NCI-H345 treated with DMSO at 0.1 percent for 48 hours (cell line): ENCODE measurements around the gene STXBP6.

Source experiments
- DNase-seq: peaks from one replicate; lab custom pipeline; 2025; ENCODE audit not compliant: unreplicated experiment; lab: John Stamatoyannopoulos, UW

The STXBP6 gene

GRCh38 chr14:24891987-24892496 is 157.9 kb downstream of the STXBP6 start:
- DNase-seq: no peak

DNA sequence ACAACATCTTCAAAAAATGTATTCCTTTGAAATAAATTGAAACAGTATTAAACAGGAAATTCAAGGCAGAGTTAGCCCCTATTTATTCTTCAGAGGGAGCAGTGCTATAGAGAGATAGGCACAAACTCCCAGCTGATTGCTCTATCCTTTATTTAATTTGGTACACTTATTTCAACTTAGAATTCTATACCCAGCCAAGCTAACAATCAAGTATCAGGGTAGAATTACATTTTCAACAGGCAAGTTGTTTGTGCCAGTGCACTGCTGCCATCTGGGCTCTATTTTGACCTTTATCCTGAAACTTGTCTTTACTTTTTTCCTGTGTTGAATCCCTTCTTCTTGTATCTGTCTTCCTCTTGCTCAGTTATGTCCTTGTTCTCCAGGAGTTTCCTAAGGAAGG is 159.2 kb downstream of the STXBP6 start:
- no peak for DNase-seq

DNA sequence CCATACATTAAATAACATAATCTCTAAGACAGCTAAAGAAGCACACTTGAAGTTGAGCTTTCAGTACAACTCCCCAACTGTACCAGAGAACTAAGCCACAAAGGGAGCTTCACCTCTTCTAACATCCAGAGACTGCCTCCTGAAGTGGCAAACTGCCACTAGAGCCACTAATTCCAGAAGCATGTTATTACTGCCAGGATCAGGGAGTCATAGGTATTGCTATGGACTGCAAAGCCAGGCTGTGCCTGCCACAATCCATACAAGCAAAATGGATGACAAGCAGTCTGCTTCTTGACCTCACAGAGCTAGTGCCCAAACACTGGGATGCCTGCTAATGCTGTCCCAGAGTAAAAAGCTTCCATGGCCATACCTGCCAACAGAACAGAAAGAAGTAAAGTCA is 160.1 kb downstream of the STXBP6 start:
- no peak for DNase-seq

DNA sequence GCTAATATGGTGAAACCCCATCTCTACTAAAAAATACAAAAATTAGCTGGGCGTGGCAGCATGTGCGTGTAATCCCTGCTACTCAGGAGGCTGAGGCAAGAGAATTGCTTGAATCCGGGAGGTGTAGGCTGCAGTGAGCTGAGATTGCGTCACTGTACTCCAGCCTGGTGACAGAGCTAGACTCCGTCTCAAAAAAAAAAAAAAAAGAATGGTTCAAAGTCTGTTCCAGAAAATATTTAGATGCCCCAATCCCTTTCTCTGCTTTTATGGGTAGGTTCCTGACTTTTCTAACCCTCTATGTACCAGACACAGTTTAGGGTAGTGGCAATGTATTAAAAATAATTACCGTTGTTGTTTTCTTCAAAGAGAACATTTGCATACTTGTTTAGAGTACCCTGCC is 161.4 kb downstream of the STXBP6 start:
- no peak for DNase-seq

- DNase-seq: no peak
These were observed 162.2 kb downstream of the STXBP6 start for GRCh38 chr14:24887623-24888304.

DNA sequence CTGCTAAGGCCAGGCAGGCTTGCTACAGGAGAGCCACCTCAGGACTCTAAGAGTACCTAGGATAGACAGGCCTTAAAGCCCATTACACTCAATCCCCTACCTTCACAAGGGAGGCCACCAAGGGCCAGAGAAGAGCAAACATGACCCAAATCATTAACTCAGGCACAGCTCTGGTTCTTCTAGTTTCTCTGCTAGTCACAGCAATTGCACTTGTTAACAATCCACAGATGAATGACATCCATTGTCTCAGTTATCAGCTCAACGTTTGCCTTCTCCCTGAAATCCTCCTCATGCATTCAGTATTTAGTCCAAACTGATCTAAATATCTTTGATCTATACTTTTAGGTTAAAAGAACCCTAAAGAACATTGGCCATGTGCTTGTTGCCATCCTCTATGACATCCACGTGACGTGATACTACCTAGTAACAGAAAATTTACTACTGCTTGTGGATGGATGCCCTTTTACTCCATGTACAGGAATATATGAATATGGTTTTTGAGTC is 164.5 kb downstream of the STXBP6 start:
- no peak for DNase-seq

- DNase-seq: no peak
These were observed 166.4 kb downstream of the STXBP6 start for GRCh38 chr14:24883576-24883975.

- DNase-seq: no peak
These were observed 168.6 kb downstream of the STXBP6 start for GRCh38 chr14:24881116-24881893.

DNA sequence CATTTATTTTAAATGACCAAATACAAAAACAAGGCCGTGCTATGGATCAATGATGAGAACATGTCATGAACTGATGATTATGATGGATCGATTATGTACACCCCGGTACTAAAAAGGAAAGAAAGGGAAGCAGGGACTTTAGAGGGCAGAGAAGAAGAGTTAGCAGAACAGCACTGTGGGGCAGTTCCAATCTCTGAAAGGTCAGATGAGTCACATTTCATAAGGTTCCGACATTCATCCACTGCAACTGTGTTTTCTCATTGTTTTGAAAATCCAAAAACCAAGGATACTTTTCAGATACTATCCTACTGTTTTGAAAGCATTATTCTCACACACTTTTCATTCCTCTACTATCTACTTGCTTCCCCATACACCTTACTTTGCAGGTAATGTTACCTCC is 169.3 kb downstream of the STXBP6 start:
- DNase-seq: no peak

GRCh38 chr14:24879661-24880386 is 170.1 kb downstream of the STXBP6 start:
- DNase-seq: no peak

GRCh38 chr14:24876996-24877395 is 173.0 kb downstream of the STXBP6 start:
- DNase-seq: no peak

GRCh38 chr14:24875991-24876878 is 173.7 kb downstream of the STXBP6 start:
- DNase-seq: no peak

- DNase-seq: no peak
These were observed 174.6 kb downstream of the STXBP6 start for GRCh38 chr14:24875203-24875838.

DNA sequence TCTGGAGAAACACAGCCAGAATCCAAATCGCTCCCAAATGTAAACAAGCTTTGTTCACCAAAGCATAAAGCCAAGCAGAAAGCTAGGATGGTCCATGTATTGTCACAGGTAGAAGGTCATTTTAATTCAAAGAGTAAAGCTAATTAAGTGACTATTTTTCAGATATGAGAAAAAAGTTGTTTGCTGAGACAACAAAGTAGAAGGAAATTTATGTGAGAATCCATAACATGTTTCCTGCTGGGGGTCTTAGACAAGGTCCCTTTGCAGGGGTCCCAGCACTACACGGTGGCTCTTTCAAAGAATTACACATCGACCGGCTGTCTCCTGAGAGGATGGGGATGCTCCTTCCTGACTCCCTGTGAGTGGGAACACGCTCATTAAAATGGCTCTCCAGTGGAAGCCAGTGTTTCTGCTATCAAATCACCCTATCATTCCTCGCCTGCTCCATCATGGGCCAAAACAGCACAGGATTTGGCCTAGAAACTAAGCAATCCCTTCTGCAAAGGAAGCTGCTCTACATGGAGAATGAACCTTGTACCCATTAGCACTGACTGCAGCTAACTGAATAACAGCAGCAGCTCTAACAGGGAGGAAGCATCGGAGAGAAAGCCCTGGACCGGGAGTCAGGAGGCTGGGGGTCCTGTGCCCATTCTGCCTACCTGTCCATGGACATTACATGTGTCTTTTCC is 175.3 kb downstream of the STXBP6 start:
- no peak for DNase-seq

DNA sequence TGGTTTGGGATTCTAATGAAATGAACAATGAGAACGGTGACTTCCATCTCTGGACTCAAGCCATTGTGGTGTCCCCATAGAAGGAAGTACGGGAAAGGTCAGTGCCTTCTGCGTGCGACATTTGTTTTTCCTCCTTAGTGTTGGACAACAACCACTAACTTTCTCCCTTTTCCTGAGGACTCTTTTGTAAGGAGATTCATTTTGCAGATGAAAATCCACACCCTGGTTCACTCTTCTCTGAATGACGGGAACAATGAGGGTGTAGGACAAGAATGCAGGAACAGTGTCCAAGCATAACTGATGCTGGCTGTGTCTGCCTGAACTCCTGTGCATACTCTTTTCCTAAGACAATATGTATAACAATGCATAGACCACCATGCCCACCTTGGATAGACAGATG is 176.4 kb downstream of the STXBP6 start:
- no peak for DNase-seq

GRCh38 chr14:24870949-24871701 is 178.8 kb downstream of the STXBP6 start:
- DNase-seq: no peak

- no peak for DNase-seq
These were observed 181.6 kb downstream of the STXBP6 start for GRCh38 chr14:24868389-24868788.

DNA sequence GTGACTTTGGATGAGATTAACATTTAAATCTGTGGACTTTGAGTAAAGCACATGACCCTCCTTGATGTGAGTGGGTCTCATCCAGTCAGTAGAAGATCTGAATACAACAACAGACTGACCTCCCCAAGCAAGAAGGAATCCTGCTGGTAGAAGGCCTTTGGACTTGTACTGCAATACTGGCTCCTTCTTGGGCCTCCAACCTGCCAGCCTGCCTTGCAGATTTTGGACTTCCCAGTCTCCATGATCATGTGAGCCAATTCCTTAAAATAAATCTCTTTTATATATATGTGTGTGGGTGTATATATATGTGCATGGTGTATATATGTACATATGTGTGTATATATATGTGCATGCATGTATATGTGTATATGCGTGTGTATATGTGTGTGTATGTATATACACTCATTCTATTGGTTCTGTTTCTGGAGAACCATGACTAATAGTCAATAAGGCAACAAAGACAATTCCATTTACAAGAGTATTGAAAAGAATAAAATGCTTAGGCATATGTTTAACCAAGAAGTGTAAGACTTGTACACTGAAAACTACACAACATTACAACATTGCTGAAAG is 183.8 kb downstream of the STXBP6 start:
- DNase-seq: no peak
